ENCODE data around the gene NUDCD3.

DNA sequence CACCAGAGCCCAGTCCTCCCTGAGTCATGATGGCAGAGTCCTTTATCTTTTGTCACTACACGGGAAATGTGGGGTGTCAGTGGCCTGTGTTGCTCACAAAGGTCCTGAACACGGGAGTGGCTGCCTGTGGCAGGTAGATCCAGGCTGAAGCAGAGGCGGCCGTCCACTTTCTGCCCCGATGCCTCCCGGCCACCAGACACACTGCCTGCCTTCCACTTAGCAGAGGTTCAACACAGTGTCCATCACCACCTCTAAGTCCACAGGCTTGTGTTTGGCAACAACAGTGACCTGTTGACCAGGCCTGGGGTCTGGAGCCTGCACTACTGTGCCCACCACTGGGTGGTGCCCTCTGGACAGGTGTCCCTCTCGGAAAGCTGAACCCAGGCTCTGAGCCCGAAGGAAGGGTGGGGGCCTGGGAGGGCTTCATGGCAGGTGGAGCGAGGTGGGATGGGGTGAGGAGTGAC is 115.2 kb downstream of the NUDCD3 start:
- TF ChIP-seq, protein P1, sequence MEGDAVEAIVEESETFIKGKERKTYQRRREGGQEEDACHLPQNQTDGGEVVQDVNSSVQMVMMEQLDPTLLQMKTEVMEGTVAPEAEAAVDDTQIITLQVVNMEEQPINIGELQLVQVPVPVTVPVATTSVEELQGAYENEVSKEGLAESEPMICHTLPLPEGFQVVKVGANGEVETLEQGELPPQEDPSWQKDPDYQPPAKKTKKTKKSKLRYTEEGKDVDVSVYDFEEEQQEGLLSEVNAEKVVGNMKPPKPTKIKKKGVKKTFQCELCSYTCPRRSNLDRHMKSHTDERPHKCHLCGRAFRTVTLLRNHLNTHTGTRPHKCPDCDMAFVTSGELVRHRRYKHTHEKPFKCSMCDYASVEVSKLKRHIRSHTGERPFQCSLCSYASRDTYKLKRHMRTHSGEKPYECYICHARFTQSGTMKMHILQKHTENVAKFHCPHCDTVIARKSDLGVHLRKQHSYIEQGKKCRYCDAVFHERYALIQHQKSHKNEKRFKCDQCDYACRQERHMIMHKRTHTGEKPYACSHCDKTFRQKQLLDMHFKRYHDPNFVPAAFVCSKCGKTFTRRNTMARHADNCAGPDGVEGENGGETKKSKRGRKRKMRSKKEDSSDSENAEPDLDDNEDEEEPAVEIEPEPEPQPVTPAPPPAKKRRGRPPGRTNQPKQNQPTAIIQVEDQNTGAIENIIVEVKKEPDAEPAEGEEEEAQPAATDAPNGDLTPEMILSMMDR (IDR thresholded peaks at IDR 0.05), result no peak
- TF ChIP-seq POLR2A (IDR thresholded peaks at IDR 0.05), result no peak
